HG03175 (cell line): ENCODE measurements around the gene SALL1.

Experiments
- ATAC-seq: cut with Tn5 transposase; IDR thresholded peaks from one replicate; pipeline ENCODE4 v1.9.1; 2021; ENCODE audit warnings: mild to moderate bottlenecking, moderate library complexity; ENCODE audit not compliant: unreplicated experiment

SALL1 gene

GRCh38 chr16:51114382-51114781 is 36.7 kb downstream of the SALL1 start:
- ATAC-seq, result no peak

- peak; percentile 58 for ATAC-seq
These were observed 37.6 kb downstream of the SALL1 start for GRCh38 chr16:51113236-51114125.

- ATAC-seq, result no peak
These were observed 38.7 kb downstream of the SALL1 start for GRCh38 chr16:51112323-51112722.

- no peak for ATAC-seq
These were observed 39.3 kb downstream of the SALL1 start for GRCh38 chr16:51111759-51112158.

- no peak for ATAC-seq
These were observed 40.3 kb downstream of the SALL1 start for GRCh38 chr16:51110700-51111157.

- ATAC-seq, result no peak
These were observed 41.9 kb downstream of the SALL1 start for GRCh38 chr16:51109173-51109572.

GRCh38 chr16:51107742-51108141 is 43.3 kb downstream of the SALL1 start:
- no peak for ATAC-seq

- no peak for ATAC-seq
These were observed 44.5 kb downstream of the SALL1 start for GRCh38 chr16:51106535-51106934.

GRCh38 chr16:51103590-51103989 is 47.5 kb downstream of the SALL1 start:
- ATAC-seq, result no peak

GRCh38 chr16:51097729-51098128 is 53.3 kb downstream of the SALL1 start:
- no peak for ATAC-seq

GRCh38 chr16:51095890-51096626 is 55.0 kb downstream of the SALL1 start:
- no peak for ATAC-seq

- no peak for ATAC-seq
These were observed 55.8 kb downstream of the SALL1 start for GRCh38 chr16:51095084-51095881.

GRCh38 chr16:51093726-51094280 is 57.3 kb downstream of the SALL1 start:
- no peak for ATAC-seq
